PC-3 (cell line): Measurements from ENCODE around the gene SPEN. TPM values are rescaled to one million over a fixed set of nuclear protein-coding genes. Genes with fewer than 3 reads are reported as not detected.

Experiments used
- ATAC-seq: fragments of 200-7000 bp; cut with Tn5 transposase; 2 replicates; pipeline ENCODE4 v1.9.1; 2020; ENCODE audit warnings: mild to moderate bottlenecking, moderate library complexity
- BruUV-seq: library from RNA; stranded (reverse); fragments of 400-500 nt; replicated peaks from 2 replicates; lab custom pipeline; 2021; lab: Mats Ljungman, UMichigan
- CTCF ChIA-PET: fragments of 300-600 bp; sonication (Branson Sonifier 250); formaldehyde crosslinking; loops from one replicate; lab custom pipeline; 2022; ENCODE audit warnings: antibody characterized with exemption; lab: Charles Lee
- POLR2A ChIA-PET: fragments of 300-600 bp; sonication (Branson Sonifier 250); formaldehyde crosslinking; loops from one replicate; lab custom pipeline; 2022; ENCODE audit warnings: antibody characterized with exemption; ENCODE audit not compliant: unreplicated experiment; lab: Charles Lee
- DNase-seq: peaks from one replicate; pipeline ENCODE4 v3.0.0-alpha.2; 2015
- H2AFZ ChIP-seq: fragments of 300-600 bp; sonication (generic); 2 replicates; pipeline ENCODE4 v1.6.0; 2016; ENCODE audit warnings: antibody characterized with exemption, low read length
- H3F3A ChIP-seq: fragments of 300-600 bp; sonication (generic); one replicate; pipeline ENCODE4 v1.6.0; 2017; ENCODE audit warnings: antibody characterized with exemption, low read length, control low read depth, mild to moderate bottlenecking; ENCODE audit not compliant: unreplicated experiment
- H3K27ac ChIP-seq: fragments of 300-600 bp; sonication (generic); 2 replicates; pipeline ENCODE4 v1.5.1; 2016; ENCODE audit warnings: mild to moderate bottlenecking, low read length
- H3K27me3 ChIP-seq: fragments of 300-600 bp; sonication (generic); 2 replicates; pipeline ENCODE4 v1.6.1; 2016; ENCODE audit warnings: low read length, mixed read lengths
- H3K36me3 ChIP-seq: fragments of 300-600 bp; sonication (generic); 2 replicates; pipeline ENCODE4 v1.6.1; 2016; ENCODE audit warnings: low read depth, mixed run types, low read length, mixed read lengths
- H3K4me1 ChIP-seq: fragments of 300-600 bp; sonication (generic); 2 replicates; pipeline ENCODE4 v1.5.1; 2016; ENCODE audit warnings: low read length; ENCODE audit not compliant: insufficient read depth
- H3K4me2 ChIP-seq: fragments of 300-600 bp; sonication (generic); 2 replicates; pipeline ENCODE4 v1.6.0; 2016; ENCODE audit warnings: low read length
- H3K4me3 ChIP-seq: fragments of 300-600 bp; sonication (generic); 2 replicates; pipeline ENCODE4 v1.5.1; 2016; ENCODE audit warnings: mild to moderate bottlenecking, low read length, mixed read lengths
- H3K79me2 ChIP-seq: fragments of 300-600 bp; sonication (generic); 2 replicates; pipeline ENCODE4 v1.6.1; 2017; ENCODE audit warnings: low read length, mixed read lengths
- H3K9ac ChIP-seq: fragments of 300-600 bp; sonication (generic); 2 replicates; pipeline ENCODE4 v1.6.0; 2016; ENCODE audit warnings: mild to moderate bottlenecking, low read length
- H3K9me2 ChIP-seq: fragments of 300-600 bp; sonication (generic); replicated peaks from 2 replicates; pipeline ENCODE4 v1.6.1; 2016; ENCODE audit warnings: mixed run types, low read length, mixed read lengths
- H3K9me3 ChIP-seq: fragments of 300-600 bp; sonication (generic); 2 replicates; pipeline ENCODE4 v1.6.1; 2016; ENCODE audit warnings: low read length, mixed read lengths
- H4K20me1 ChIP-seq: fragments of 300-600 bp; sonication (generic); 2 replicates; pipeline ENCODE4 v1.6.1; 2016; ENCODE audit warnings: low read length, mixed read lengths
- EZH2 ChIP-seq: fragments of 300-600 bp; sonication (generic); IDR thresholded peaks from one replicate; pipeline ENCODE4 v1.6.1; 2017; ENCODE audit warnings: antibody characterized with exemption, mild to moderate bottlenecking, low read length; ENCODE audit not compliant: unreplicated experiment
- EZH2phosphoT487 ChIP-seq: fragments of 300-600 bp; sonication (generic); IDR thresholded peaks from 2 replicates; pipeline ENCODE4 v1.6.1; 2018; ENCODE audit warnings: mild to moderate bottlenecking, antibody characterized with exemption, low read length, borderline replicate concordance
- intact Hi-C: fragments of 100-400 bp; cut with micrococcal nuclease; formaldehyde crosslinking; loops from 2 replicates; pipeline ENCODE4 v1.9.0; 2023
- total RNA-seq: library from RNA; depleted of rRNA; stranded (reverse); fragments of >200 nt; gene quantifications from 2 replicates; pipeline ENCODE4 v1.2.3, GENCODE V29; 2014
- TF ChIP-seq, protein P1 (sequence below): fragments of 300-600 bp; sonication (generic); conservative IDR thresholded peaks from 2 replicates; pipeline ENCODE4 v1.5.1; 2017; ENCODE audit warnings: antibody characterized with exemption, low read depth, mild to moderate bottlenecking, low read length

Gene SPEN
- total RNA-seq, 1 experiment from 2014 or later = 26.7 TPM

GRCh38 chr1:15881961-15882360, 34.5 kb downstream of the SPEN start:
- no peak for DNase-seq
- no peak overlapping the region for H2AFZ ChIP-seq
- H3K9me3 ChIP-seq = no peaks in the 10 kb centered on the region
- ChIA-PET POLR2A (no interaction called here), CTCF (no interaction called here)
- H3K79me2 ChIP-seq = peaks cover 100% of the 10 kb centered on the region
- H3K4me1 ChIP-seq = peaks cover 20% of the 10 kb centered on the region
- H3K9me2 ChIP-seq = no peaks in the 10 kb centered on the region
- no peaks in the 10 kb centered on the region for H3K36me3 ChIP-seq
- H3K4me2 ChIP-seq = no peak overlapping the region
- no peak for TF ChIP-seq EZH2
- TF ChIP-seq, protein P1, sequence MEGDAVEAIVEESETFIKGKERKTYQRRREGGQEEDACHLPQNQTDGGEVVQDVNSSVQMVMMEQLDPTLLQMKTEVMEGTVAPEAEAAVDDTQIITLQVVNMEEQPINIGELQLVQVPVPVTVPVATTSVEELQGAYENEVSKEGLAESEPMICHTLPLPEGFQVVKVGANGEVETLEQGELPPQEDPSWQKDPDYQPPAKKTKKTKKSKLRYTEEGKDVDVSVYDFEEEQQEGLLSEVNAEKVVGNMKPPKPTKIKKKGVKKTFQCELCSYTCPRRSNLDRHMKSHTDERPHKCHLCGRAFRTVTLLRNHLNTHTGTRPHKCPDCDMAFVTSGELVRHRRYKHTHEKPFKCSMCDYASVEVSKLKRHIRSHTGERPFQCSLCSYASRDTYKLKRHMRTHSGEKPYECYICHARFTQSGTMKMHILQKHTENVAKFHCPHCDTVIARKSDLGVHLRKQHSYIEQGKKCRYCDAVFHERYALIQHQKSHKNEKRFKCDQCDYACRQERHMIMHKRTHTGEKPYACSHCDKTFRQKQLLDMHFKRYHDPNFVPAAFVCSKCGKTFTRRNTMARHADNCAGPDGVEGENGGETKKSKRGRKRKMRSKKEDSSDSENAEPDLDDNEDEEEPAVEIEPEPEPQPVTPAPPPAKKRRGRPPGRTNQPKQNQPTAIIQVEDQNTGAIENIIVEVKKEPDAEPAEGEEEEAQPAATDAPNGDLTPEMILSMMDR = no peak
- TF ChIP-seq EZH2phosphoT487 = no peak
- no peak overlapping the region for H3K4me3 ChIP-seq
- no TSS peak for BruUV-seq
- intact Hi-C loops = no loop called here
- no peak overlapping the region for H3K9ac ChIP-seq
- H3K27me3 ChIP-seq = no peaks in the 10 kb centered on the region
- H4K20me1 ChIP-seq = peaks cover 13% of the 10 kb centered on the region
- no peak overlapping the region for H3K27ac ChIP-seq
- peaks cover 19% of the 10 kb centered on the region for H3F3A ChIP-seq
- ATAC-seq = no peak

DNA sequence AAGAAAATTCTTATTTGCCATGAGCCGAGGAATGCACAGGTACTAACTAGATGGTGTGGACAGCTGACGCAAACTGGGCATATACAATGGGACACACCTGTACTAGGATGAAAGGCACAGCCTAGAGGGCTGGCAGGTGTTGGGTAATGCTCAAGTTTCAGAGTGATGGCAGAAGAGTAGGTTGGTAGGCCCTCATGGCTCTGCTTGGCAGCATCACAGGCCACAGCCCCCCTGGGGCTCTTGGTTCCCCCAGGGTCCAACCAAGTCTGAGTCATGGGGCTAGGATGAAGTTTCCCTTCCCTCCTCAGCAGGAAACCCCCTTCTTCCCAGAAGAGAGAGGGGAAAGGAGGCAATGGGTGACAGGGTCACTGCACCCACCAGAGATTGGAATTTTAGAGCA, 35.2 kb downstream of the SPEN start:
- DNase-seq (no peak), ATAC-seq (no peak)
- peaks cover 20% of the 10 kb centered on the region for H3K4me1 ChIP-seq
- no peaks in the 10 kb centered on the region for H3K9me3 ChIP-seq
- no peak overlapping the region for H3K4me2 ChIP-seq
- H4K20me1 ChIP-seq = peaks cover 14% of the 10 kb centered on the region
- H3F3A ChIP-seq = peaks cover 19% of the 10 kb centered on the region
- no peaks in the 10 kb centered on the region for H3K27me3 ChIP-seq
- no peak overlapping the region for H2AFZ ChIP-seq
- no peak overlapping the region for H3K27ac ChIP-seq
- POLR2A ChIA-PET = interaction anchor here (0.6 kb wide), 1 partner anchor 35 kb away, joined by 4 read pairs; the partner anchor contains the start of gene SPEN
- intact Hi-C loops = no loop called here
- TF ChIP-seq EZH2phosphoT487 (no peak), EZH2 (no peak)
- TF ChIP-seq, protein P1 = no peak
- peaks cover 100% of the 10 kb centered on the region for H3K79me2 ChIP-seq
- CTCF ChIA-PET = interaction anchor here (1.0 kb wide), 1 partner anchor 91 kb away, joined by 3 read pairs; no protein-coding TSS in a partner anchor
- no peaks in the 10 kb centered on the region for H3K36me3 ChIP-seq
- H3K4me3 ChIP-seq = no peak overlapping the region
- no peak overlapping the region for H3K9ac ChIP-seq
- no peaks in the 10 kb centered on the region for H3K9me2 ChIP-seq
- no TSS peak for BruUV-seq

GRCh38 chr1:15883326-15883725, 35.8 kb downstream of the SPEN start:
- H3K4me3 ChIP-seq = no peak overlapping the region
- TF ChIP-seq, protein P1 = no peak
- TF ChIP-seq EZH2phosphoT487 (no peak), EZH2 (no peak)
- no peak overlapping the region for H3K27ac ChIP-seq
- H3K27me3 ChIP-seq = no peaks in the 10 kb centered on the region
- no peak overlapping the region for H3K9ac ChIP-seq
- no peaks in the 10 kb centered on the region for H3K9me2 ChIP-seq
- no peak overlapping the region for H3K4me2 ChIP-seq
- ATAC-seq (no peak), DNase-seq (no peak)
- peaks cover 20% of the 10 kb centered on the region for H3K4me1 ChIP-seq
- POLR2A ChIA-PET = interaction anchor here (0.6 kb wide), 1 partner anchor 36 kb away, joined by 4 read pairs; the partner anchor contains the start of gene SPEN
- intact Hi-C loops = no loop called here
- peaks cover 14% of the 10 kb centered on the region for H4K20me1 ChIP-seq
- CTCF ChIA-PET = interaction anchor here (1.0 kb wide), 1 partner anchor 92 kb away, joined by 3 read pairs; no protein-coding TSS in a partner anchor
- no peaks in the 10 kb centered on the region for H3K9me3 ChIP-seq
- H3F3A ChIP-seq = peaks cover 19% of the 10 kb centered on the region
- H2AFZ ChIP-seq = no peak overlapping the region
- BruUV-seq = no TSS peak
- peaks cover 100% of the 10 kb centered on the region for H3K79me2 ChIP-seq
- no peaks in the 10 kb centered on the region for H3K36me3 ChIP-seq
